C4-2B (cell line): ENCODE data around the gene HTR3E.

Experiments
- H3K27ac ChIP-seq: fragments of 450-650 bp; 2 replicates; pipeline ENCODE4 v1.5.1; 2017
- CTCF ChIP-seq: fragments of 450-650 bp; conservative IDR thresholded peaks from 2 replicates; pipeline ENCODE4 v1.5.1; 2017; ENCODE audit warnings: mild to moderate bottlenecking
- ZFX ChIP-seq: fragments of 450-650 bp; IDR thresholded peaks from 2 replicates; pipeline ENCODE4 v1.6.1; 2017

The HTR3E gene

GRCh38 chr3:184082034-184082433 is 14.8 kb upstream of the HTR3E start:
- TF ChIP-seq CTCF (no peak), ZFX (no peak)
- H3K27ac ChIP-seq: no peak overlapping the region

- no peak overlapping the region for H3K27ac ChIP-seq
- TF ChIP-seq CTCF (no peak), ZFX (no peak)
These were observed 14.4 kb upstream of the HTR3E start for GRCh38 chr3:184082465-184082864.

- TF ChIP-seq ZFX (no peak), CTCF (no peak)
- H3K27ac ChIP-seq: no peak overlapping the region
These were observed 11.4 kb upstream of the HTR3E start for GRCh38 chr3:184085389-184085852.

GRCh38 chr3:184092199-184092598 is 4.7 kb upstream of the HTR3E start:
- TF ChIP-seq CTCF (no peak), ZFX (no peak)
- no peak overlapping the region for H3K27ac ChIP-seq

- no peak overlapping the region for H3K27ac ChIP-seq
- TF ChIP-seq ZFX (no peak), CTCF (no peak)
These were observed 692 bp downstream of the HTR3E start for GRCh38 chr3:184097556-184097955.

- H3K27ac ChIP-seq: no peak overlapping the region
- TF ChIP-seq CTCF: no peak
- TF ChIP-seq ZFX: no peak
These were observed 3.2 kb downstream of the HTR3E start for GRCh38 chr3:184099806-184100686.

GRCh38 chr3:184110316-184110725 is 13.5 kb downstream of the HTR3E start:
- no peak for TF ChIP-seq ZFX
- no peak for TF ChIP-seq CTCF
- H3K27ac ChIP-seq: no peak overlapping the region
